ENCODE results near the gene MAPK14.

MAPK14 gene

DNA sequence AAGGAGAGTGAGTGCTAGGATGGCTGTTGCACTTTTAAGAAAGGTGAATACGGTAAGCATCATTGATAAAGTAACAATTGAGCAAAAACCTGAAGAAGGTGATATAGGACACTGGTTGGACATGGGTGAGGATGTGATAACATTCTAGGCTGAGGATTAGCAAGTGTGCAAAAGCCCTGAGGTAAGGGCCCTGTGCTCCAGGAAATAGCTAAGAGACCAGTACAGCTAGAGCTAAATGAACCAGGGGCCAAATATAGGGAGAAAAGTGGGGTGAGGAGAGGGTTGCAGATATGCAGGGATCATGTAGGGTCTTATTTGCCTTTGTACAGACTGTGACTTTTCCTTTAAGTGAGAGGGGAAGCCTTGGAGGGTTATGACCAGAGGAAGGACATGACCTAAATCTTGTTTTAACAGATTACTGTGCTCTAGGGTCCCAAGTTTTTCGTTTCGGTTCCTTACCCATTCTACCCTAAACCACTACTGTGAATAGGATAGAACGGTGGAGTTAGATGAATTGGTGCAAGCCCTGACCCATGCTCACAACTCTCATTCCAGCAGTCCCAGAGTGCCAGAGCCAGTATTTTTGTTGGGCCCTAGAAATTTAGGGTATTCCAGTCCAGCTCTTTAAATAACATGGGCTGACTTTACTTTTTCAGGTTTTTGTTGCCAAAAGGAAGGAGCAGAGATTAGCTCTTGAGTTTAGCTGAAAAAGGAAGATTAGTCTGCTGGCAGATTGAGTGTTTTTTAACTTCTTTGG lies 10.7 kb downstream of the MAPK14 start:
- DNase-seq, result no peak

DNA sequence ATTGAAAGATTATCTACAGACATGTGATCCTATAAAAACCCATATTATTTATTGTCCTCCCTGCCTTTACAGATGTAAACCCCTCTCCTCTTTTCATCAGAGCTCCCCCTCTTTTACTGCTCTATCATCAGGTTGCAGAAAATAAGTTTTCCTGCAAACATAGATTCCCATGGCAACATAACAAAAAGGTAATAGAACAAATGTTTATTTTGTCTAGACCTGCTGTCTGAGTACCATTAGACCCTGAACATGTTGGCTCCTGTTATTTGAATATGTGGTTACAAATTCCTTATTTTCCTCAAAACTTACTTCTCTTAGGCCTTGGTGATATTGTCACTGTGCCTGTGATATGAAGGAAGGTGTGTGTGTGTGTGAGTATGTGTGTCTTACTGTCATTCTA lies 11.5 kb downstream of the MAPK14 start:
- DNase-seq, result no peak

DNA sequence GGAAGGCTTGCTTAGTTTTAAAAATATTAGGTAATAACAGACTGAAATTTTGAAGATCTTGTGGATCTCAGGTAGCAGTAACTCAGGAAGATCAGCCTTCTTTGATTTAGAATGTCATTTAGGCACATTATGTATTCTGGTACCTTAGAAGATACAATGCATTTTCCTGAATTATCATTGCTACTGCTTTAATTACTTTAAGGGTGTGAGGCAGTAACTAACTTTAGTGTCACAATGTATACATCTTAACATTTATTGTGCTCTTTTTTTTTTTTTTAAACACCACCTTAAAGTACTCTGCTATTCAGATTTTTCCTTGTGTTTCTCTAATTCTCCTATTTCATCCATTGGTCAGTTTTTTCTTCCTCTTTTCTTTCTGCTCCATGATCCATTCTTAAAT lies 13.3 kb downstream of the MAPK14 start:
- DNase-seq, result no peak

- DNase-seq, result no peak
Measured at GRCh38 chr6:36042618-36043260, 15.1 kb downstream of the MAPK14 start.

- no peak for DNase-seq
Measured at GRCh38 chr6:36049582-36049981, 22.0 kb downstream of the MAPK14 start.

GRCh38 chr6:36050305-36050704 lies 22.7 kb downstream of the MAPK14 start:
- no peak for DNase-seq

- DNase-seq, result no peak
Measured at GRCh38 chr6:36050947-36051710, 23.5 kb downstream of the MAPK14 start.

DNA sequence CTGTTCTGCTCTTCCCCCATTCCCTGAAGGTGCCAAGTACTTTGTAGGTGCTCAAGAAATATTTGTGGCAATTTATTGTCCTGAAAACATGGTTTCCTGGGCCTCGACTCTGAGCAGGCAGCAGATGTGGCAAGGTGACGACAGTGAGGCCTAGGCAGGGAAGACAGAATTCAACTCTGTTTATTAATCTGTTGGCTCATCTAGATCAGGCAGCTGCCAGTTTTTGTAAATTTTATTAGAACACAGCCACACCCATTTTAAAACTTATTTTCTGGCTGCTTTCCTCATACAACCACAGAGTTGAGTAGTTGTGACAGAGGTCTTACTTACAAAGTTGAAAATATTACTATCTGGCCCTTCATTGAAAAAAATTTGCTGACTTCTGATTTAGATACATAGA lies 24.5 kb downstream of the MAPK14 start:
- DNase-seq, result no peak

GRCh38 chr6:36053878-36054277 lies 26.3 kb downstream of the MAPK14 start:
- DNase-seq, result no peak

- DNase-seq, result no peak
Measured at GRCh38 chr6:36054415-36054814, 26.8 kb downstream of the MAPK14 start.

DNA sequence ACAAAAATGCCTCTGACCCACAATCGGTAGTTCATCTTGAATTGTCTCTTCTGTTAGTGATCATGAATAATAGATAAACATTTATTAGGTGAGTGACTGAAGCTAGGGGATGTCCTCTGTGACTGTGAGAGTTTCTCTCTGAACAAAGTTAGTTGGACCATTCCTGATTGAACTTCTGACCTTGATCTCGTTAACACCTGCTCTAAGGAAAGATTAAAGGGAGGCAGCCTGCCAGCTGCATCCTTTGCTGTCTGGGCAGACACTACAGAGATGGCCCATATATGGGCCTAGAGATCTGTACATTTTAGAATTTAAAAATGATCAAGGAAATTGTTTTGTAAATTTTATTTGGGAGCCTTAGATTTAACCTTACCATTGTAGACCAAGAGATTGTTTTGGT lies 27.3 kb downstream of the MAPK14 start:
- DNase-seq, result no peak

DNA sequence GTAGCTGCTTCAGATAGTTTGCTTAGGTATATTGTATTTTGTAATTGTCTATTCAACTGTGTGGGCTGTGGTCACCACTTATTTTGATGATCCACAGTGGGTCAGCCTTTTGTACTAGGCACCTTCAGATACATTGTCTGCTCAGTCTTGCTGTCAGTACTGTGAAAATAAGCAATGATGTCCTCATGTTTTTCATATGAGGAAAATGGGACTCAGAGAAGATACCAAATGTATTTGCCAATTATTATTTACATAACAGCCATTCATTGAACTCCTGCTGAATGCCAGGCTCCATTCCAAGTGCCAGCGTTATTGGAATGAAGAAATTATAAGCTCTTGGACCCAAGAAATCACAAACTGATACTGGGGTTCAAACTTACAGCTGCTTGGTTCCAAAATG lies 28.6 kb downstream of the MAPK14 start:
- DNase-seq, result no peak

DNA sequence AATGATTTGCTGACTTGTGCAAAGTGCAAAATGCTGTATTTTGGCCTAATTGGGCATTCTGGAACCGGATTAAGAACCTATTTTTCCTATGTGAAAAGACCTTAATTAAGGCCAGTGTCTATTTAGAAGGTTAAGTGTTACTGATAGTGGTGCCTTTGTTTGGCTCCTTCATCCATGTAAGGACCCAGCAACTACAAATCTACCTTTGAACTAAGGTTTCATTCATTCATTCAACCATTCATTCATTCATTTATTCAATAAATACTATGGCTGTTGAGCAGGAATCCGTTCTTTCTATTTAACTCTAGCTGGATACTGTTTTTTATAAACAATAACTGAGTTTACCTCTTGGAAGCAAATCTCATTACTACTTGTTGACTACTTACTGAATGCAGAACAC lies 33.6 kb downstream of the MAPK14 start:
- DNase-seq, result no peak

DNA sequence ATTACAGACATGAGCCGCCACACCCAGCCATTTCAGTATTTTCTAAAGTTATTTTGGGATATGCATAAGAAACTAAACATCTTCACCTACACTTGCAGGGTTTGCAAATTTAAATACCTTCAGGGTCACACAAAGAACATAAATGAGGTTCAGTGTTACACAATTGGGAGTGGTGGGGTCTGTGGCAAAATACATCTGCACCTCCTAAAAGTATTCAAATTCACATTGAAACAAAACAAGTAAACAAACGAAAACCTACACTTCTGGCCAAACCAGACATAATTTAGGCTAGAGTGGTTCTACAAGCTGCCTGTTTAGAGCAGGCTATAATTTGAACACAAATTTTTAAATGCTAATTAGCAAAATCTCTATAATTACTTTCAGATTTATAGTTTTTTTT lies 34.6 kb downstream of the MAPK14 start:
- no peak for DNase-seq

DNA sequence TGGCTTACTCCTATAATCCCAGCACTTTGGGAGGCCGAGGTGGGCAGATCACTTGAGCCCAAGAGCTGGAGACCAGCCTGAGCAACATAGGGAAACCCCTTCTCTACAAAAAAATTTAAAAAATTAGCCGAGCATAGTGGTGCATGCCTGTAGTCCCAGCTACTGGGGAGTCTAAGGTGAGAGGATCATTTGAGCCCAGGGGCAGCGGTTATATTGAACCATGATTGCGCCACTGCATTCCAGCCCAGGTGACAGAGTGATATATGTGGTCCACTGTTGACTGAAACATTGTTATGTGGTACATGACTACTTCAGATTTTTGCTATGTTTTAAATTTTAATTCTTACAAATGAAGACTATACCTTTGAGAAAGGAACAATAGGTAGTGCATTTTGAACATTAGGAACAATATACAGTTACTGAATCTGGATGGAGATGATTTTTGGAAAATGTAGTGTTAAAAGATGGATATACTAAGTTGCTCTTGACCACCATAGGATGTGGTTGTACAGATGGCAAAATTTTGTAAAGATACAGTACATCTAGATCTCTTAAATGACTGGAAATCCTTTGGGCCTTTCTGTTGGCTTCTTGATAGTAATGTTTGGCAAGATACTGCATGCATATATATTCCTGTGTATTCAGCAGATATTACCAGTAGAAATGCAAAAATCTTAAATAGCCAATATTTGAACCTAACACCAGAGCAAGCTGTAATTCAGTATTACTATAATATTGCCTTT lies 35.9 kb downstream of the MAPK14 start:
- no peak for DNase-seq

DNA sequence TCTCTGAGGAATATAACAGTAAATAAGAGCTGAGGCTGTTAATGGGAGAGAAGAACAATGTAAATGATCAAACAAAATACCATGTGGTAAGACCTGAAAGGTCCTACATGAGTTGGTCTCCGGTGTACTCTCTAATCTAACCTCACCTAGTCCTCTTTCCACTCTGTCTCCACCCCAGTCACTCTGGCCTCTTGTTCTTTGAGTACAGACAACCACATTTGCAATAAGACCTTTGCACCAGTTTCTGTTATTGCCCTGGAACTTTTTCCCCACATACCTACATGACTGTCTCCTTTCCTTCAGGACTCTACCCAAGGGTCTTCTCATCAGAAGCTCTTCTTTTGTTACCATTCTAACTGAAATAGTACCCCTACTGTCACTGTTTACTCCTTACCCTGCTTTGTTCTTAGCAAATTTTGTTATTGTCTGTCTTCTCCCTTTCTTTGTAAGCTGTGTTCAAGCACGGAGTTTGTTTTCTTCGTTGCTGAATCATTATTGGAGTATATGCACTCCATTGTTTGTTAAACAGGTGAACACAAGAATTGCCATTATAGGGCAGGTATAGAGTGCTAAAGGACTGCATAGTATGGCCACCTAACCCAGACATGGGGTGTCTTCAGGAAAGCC lies 37.3 kb downstream of the MAPK14 start:
- no peak for DNase-seq

DNA sequence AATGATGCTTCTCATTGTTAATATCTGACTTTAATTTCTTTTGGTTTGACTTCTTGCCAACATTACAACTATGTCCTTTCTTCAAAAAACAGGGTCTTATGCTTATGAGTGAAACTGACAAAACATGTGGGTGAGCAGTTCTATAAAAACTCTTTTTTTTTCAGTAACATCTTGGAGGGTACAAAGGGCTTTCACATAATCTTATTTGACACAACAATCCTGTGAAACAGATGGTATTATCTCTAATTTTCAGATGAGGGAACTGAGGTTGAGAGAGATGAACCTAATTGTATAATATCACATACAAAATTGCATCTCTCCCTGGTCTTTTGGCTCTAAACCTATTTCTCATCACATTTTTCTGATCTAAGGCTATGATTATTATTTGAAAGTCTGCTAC lies 38.3 kb downstream of the MAPK14 start:
- DNase-seq, result no peak

- no peak for DNase-seq
Measured at GRCh38 chr6:36066817-36067216, 39.2 kb downstream of the MAPK14 start.

DNA sequence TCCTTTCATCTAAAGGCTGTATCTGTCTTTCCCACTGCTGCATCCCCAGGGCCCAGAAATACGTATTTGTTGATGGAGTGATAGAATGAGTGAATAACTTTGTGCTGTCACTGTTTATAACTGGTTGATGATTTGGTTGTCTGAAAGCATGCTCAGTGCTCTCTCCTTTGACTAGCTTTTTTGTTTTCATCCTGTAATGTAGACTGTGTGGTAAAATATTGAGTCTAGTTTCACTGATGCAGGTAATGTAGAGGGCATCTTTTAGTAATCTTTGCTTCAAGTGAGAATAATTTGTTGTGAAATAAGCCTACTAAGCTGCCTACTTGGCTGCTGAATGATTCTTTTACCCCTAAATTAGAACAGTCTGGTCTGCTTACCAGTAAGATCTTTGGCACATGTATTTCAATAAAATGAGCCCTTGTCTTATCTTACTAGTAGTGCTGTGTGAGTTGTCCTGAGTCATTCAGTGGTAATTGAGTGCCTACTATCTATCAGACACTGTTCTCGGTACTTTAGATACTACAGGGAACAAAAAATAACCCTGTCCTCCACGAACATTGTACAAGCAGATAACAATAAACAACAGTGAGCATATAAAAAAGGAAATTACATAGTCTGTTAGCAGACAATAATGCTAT lies 39.9 kb downstream of the MAPK14 start:
- DNase-seq, result no peak

- no peak for DNase-seq
Measured at GRCh38 chr6:36068012-36068392, 40.4 kb downstream of the MAPK14 start.

DNA sequence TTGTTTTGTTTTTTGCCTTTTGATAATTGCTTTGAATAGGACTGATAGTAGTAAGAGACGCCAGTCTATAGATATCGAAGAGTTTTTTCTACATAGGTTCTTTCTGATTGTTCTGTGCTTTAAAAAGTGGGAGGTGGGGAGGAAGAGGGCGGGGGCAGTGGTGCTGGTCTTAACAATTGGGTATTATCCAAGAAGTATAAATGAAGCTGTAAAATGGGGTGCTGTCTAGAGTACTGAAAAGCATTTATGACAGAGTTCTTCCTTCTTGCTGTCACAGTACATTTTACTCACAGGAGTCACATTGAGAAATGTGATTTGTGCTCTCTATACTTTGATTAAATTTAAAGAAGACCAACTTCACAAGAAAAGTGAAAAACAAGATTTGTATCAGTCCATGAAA lies 41.0 kb downstream of the MAPK14 start:
- no peak for DNase-seq

DNA sequence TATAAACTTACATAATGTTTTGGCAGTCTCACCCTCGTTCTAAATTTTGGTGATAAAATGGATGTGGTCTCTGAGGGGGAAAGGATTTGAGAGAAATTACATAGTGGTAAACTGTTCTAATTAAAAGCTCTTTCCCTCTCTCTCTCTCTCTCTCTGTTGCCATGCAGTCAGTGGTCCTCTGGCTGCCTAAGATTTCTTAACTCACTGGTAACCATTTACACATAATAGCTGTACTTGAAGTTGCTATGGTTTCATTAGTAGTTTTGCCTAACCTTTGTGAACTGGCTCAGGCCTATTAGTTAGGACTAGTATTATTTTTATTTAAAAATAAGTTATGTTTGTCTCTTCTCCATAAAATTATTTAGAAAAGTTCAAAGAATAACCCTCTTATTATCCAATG lies 42.0 kb downstream of the MAPK14 start:
- DNase-seq, result no peak
